Fibroblast of lung (primary cell): ENCODE measurements around the gene THSD7B. TPM values are rescaled to one million over a fixed set of nuclear protein-coding genes. Genes with fewer than 3 reads are reported as not detected.
A peak's percentile ranks its signal among the peaks of the same experiment; 100 is the strongest.

Experiments used
- DNase-seq, 2 donors: peaks; one replicate each; pipeline versions ENCODE4 v3.0.0 to v3.0.0-alpha.2; 2010; ENCODE audit warnings: low read depth in 2 of 2
- H2AFZ ChIP-seq: 2 replicates; pipeline ENCODE4 v1.5.1; 2012; ENCODE audit warnings: low read length, control low read depth, inconsistent platforms
- H3K27ac ChIP-seq: 2 replicates; pipeline ENCODE4 v1.5.1; 2011; ENCODE audit warnings: low read length, control low read depth; ENCODE audit not compliant: insufficient read depth
- H3K27me3 ChIP-seq: 2 replicates; pipeline ENCODE4 v1.5.1; 2011; ENCODE audit warnings: mild to moderate bottlenecking, low read length; ENCODE audit not compliant: control insufficient read depth, insufficient read depth
- H3K36me3 ChIP-seq: 2 replicates; pipeline ENCODE4 v1.5.1; 2011; ENCODE audit warnings: low read length; ENCODE audit not compliant: control insufficient read depth, insufficient read depth
- H3K4me1 ChIP-seq: 2 replicates; pipeline ENCODE4 v1.5.1; 2011; ENCODE audit warnings: low read length; ENCODE audit not compliant: control insufficient read depth, insufficient read depth; ENCODE audit errors: extremely low read depth
- H3K4me2 ChIP-seq: 2 replicates; pipeline ENCODE4 v1.5.1; 2011; ENCODE audit warnings: low read length, control low read depth; ENCODE audit not compliant: insufficient read depth; ENCODE audit errors: extremely low read depth
- H3K4me3 ChIP-seq, 4 experiments: fragments of 200-600 bp in 1 of 4; sonication (generic) in 1 of 4; replicated peaks in 1 of 4; 2 replicates each; pipeline ENCODE4 v1.5.1; 2011 to 2016; ENCODE audit warnings: low read length in 4 of 4, low read depth in 3 of 4, mild to moderate bottlenecking in 3 of 4, control low read depth in 2 of 4, inconsistent platforms in 1 of 4, mixed read lengths in 1 of 4; ENCODE audit not compliant: insufficient read depth in 1 of 4; ENCODE audit errors: control extremely low read depth in 1 of 4
- H3K79me2 ChIP-seq: 2 replicates; pipeline ENCODE4 v1.5.1; 2012; ENCODE audit warnings: mild to moderate bottlenecking, low read length, inconsistent platforms; ENCODE audit not compliant: control insufficient read depth, insufficient read depth
- H3K9ac ChIP-seq: 2 replicates; pipeline ENCODE4 v1.5.1; 2011; ENCODE audit warnings: mild to moderate bottlenecking, low read length, control low read depth; ENCODE audit not compliant: insufficient read depth
- H3K9me3 ChIP-seq: 2 replicates; pipeline ENCODE4 v1.5.1; 2012; ENCODE audit warnings: low read depth, low read length; ENCODE audit not compliant: control insufficient read depth, insufficient read depth
- H4K20me1 ChIP-seq: 2 replicates; pipeline ENCODE4 v1.5.1; 2011; ENCODE audit warnings: low read length; ENCODE audit not compliant: control insufficient read depth, insufficient read depth; ENCODE audit errors: extremely low read depth
- CTCF ChIP-seq, 2 donors: IDR thresholded peaks in 1 of 2; conservative IDR thresholded peaks in 1 of 2; 1 replicate in 1 of 2; 2 replicates in 1 of 2; pipeline ENCODE4 v1.5.1; 2011 to 2012; ENCODE audit warnings: low read length in 2 of 2, control low read depth in 1 of 2, inconsistent platforms in 1 of 2, low read depth in 1 of 2, mild to moderate bottlenecking in 1 of 2
- EZH2 ChIP-seq: IDR thresholded peaks from 2 replicates; pipeline ENCODE4 v1.5.1; 2012; ENCODE audit warnings: low read length, control low read depth, mild to moderate bottlenecking; ENCODE audit errors: missing control alignments
- polyA plus RNA-seq, 2 donors: library from polyadenylated mRNA; depleted of rRNA in 1 of 2; stranded (reverse) in 1 of 2; unstranded in 1 of 2; fragments of >200 nt; gene quantifications; 2 replicates each; pipeline ENCODE4 v1.2.1, GENCODE V29; 2011 to 2012; ENCODE audit warnings: missing spikeins in 1 of 2
- total RNA-seq: library from RNA; depleted of rRNA; stranded (reverse); fragments of >200 nt; gene quantifications from 2 replicates; pipeline ENCODE4 v1.2.1, GENCODE V29; 2014

Gene THSD7B
- total and polyA plus RNA-seq, 2 donors (not counting 1 experiment from before 2014, with no cell fraction given), result under 0.01 TPM; not detected in 1

- Histone ChIP-seq H2AFZ (no peak overlapping the region), H3K27me3 (no peaks in the 10 kb centered on the region), H4K20me1 (no peaks in the 10 kb centered on the region), H3K9me3 (no peaks in the 10 kb centered on the region), H3K4me3 (no peak overlapping the region), H3K9ac (no peak overlapping the region), H3K4me1 (no peaks in the 10 kb centered on the region), H3K36me3 (no peaks in the 10 kb centered on the region), H3K4me2 (no peak overlapping the region), H3K27ac (no peak overlapping the region), H3K79me2 (no peaks in the 10 kb centered on the region)
- TF ChIP-seq CTCF (conservative IDR thresholded peaks at IDR 0.05 in 1 of 2, IDR thresholded peaks at IDR 0.05 in 1 of 2; ENCODE audit: low read depth in 1 of 2, low read length in 2 of 2), result no peak
- no peak for TF ChIP-seq EZH2
- DNase-seq, result peak in 1 of 2 donors; percentile 72
Observed at GRCh38 chr2:137252934-137253333, 487.6 kb downstream of the THSD7B start.

- H3K27ac ChIP-seq, result no peak overlapping the region
- no peak for TF ChIP-seq CTCF (conservative IDR thresholded peaks at IDR 0.05 in 1 of 2, IDR thresholded peaks at IDR 0.05 in 1 of 2; ENCODE audit: low read depth in 1 of 2, low read length in 2 of 2)
- TF ChIP-seq EZH2, result no peak
- no peaks in the 10 kb centered on the region for H3K79me2 ChIP-seq
- H3K27me3 ChIP-seq, result no peaks in the 10 kb centered on the region
- no peaks in the 10 kb centered on the region for H4K20me1 ChIP-seq
- no peaks in the 10 kb centered on the region for H3K9me3 ChIP-seq
- H3K9ac ChIP-seq, result no peak overlapping the region
- no peak overlapping the region for H2AFZ ChIP-seq
- DNase-seq, result no peak
- H3K4me3 ChIP-seq, result no peak overlapping the region
- H3K4me2 ChIP-seq, result no peak overlapping the region
- H3K4me1 ChIP-seq, result no peaks in the 10 kb centered on the region
- no peaks in the 10 kb centered on the region for H3K36me3 ChIP-seq
Observed at GRCh38 chr2:137254052-137254451, 488.7 kb downstream of the THSD7B start.

GRCh38 chr2:137255345-137255744, 490.0 kb downstream of the THSD7B start:
- H3K9me3 ChIP-seq, result no peaks in the 10 kb centered on the region
- H3K36me3 ChIP-seq, result no peaks in the 10 kb centered on the region
- TF ChIP-seq CTCF (conservative IDR thresholded peaks at IDR 0.05 in 1 of 2, IDR thresholded peaks at IDR 0.05 in 1 of 2; ENCODE audit: low read depth in 1 of 2, low read length in 2 of 2), result no peak
- no peak for TF ChIP-seq EZH2
- no peak overlapping the region for H3K4me2 ChIP-seq
- H3K27me3 ChIP-seq, result no peaks in the 10 kb centered on the region
- no peak for DNase-seq
- H3K9ac ChIP-seq, result no peak overlapping the region
- no peaks in the 10 kb centered on the region for H3K79me2 ChIP-seq
- H2AFZ ChIP-seq, result no peak overlapping the region
- H4K20me1 ChIP-seq, result no peaks in the 10 kb centered on the region
- no peaks in the 10 kb centered on the region for H3K4me1 ChIP-seq
- no peak overlapping the region for H3K27ac ChIP-seq
- no peak overlapping the region for H3K4me3 ChIP-seq
